K562 (cell line): Measurements from ENCODE around the gene GINS2. TPM values are rescaled to one million over a fixed set of nuclear protein-coding genes. Genes with fewer than 3 reads are reported as not detected.
A peak's percentile ranks its signal among the peaks of the same experiment; 100 is the strongest.

Experiments used
- BRCA1 ChIP-seq, 2 experiments: fragments of 450-650 bp in 1 of 2; sonication (generic) in 1 of 2; formaldehyde crosslinking in 1 of 2; IDR thresholded peaks; 2 replicates each; pipeline versions ENCODE4 v1.5.0 to v1.6.1; 2017 to 2020; ENCODE audit warnings: mild to moderate bottlenecking in 1 of 2, missing genetic modification reagents in 1 of 2
- CBX1 ChIP-seq: sonication (generic); IDR thresholded peaks from 2 replicates; pipeline ENCODE4 v1.6.1; 2016; ENCODE audit warnings: antibody characterized with exemption, low read depth, mild to moderate bottlenecking
- CSDE1 ChIP-seq, 2 experiments: fragments of 450-650 bp; IDR thresholded peaks; 2 replicates each; pipeline ENCODE4 v1.6.1; 2016; ENCODE audit warnings: mild to moderate bottlenecking in 1 of 2
- EP400 ChIP-seq: fragments of 450-650 bp; IDR thresholded peaks from 2 replicates; pipeline ENCODE4 v1.6.1; 2017; ENCODE audit warnings: antibody characterized with exemption, mild to moderate bottlenecking, moderate library complexity
- ETV1 ChIP-seq: fragments of 450-650 bp; conservative IDR thresholded peaks from 2 replicates; pipeline ENCODE4 v1.6.1; 2016; ENCODE audit warnings: missing genetic modification characterization, control low read depth, low read depth, missing compliant biosample characterization
- HEY1 ChIP-seq: fragments of 250-450 bp; sonication (Bioruptor Pico); IDR thresholded peaks from 2 replicates; pipeline ENCODE4 v1.5.0; 2020; ENCODE audit warnings: mild to moderate bottlenecking, moderate library complexity, borderline replicate concordance
- HMG20A ChIP-seq: fragments of 450-650 bp; formaldehyde crosslinking; conservative IDR thresholded peaks from 2 replicates; pipeline ENCODE4 v1.4.0; 2020; ENCODE audit warnings: mild to moderate bottlenecking, mixed read lengths
- KDM5B ChIP-seq: fragments of 200-600 bp; sonication (generic); IDR thresholded peaks from 2 replicates; pipeline ENCODE4 v1.6.1; 2012; ENCODE audit warnings: low read depth, mild to moderate bottlenecking, moderate library complexity, low read length, control low read depth, inconsistent platforms; ENCODE audit not compliant: insufficient replicate concordance
- KLF10 ChIP-seq: fragments of 250-450 bp; sonication (Bioruptor Pico); IDR thresholded peaks from 2 replicates; pipeline ENCODE4 v1.6.1; 2021; ENCODE audit warnings: matching md5 sums
- NCOA2 ChIP-seq, 2 experiments: fragments of 450-650 bp; IDR thresholded peaks; 2 replicates each; pipeline ENCODE4 v1.6.1; 2018; ENCODE audit warnings: mild to moderate bottlenecking in 2 of 2, moderate library complexity in 1 of 2; ENCODE audit not compliant: partially characterized antibody in 2 of 2
- NFRKB ChIP-seq: fragments of 450-650 bp; IDR thresholded peaks from 2 replicates; pipeline ENCODE4 v1.6.1; 2016; ENCODE audit warnings: low read depth
- POLR2H ChIP-seq: IDR thresholded peaks from 2 replicates; pipeline ENCODE4 v1.6.1; 2016; ENCODE audit warnings: missing genetic modification characterization, low read depth, mild to moderate bottlenecking, control low read depth, missing compliant biosample characterization, moderate library complexity
- PREB ChIP-seq: sonication (generic); formaldehyde crosslinking; IDR thresholded peaks from 2 replicates; pipeline ENCODE4 v1.8.1; 2023; ENCODE audit warnings: mild to moderate bottlenecking, missing genetic modification reagents
- PRPF4 ChIP-seq: fragments of 200-400 bp; formaldehyde crosslinking; IDR thresholded peaks from one replicate; pipeline ENCODE4 v1.6.1; 2017; ENCODE audit warnings: low read length, low read depth, mild to moderate bottlenecking; ENCODE audit not compliant: insufficient read depth, poor library complexity, severe bottlenecking
- TGIF2 ChIP-seq: sonication (generic); formaldehyde crosslinking; IDR thresholded peaks from 2 replicates; pipeline ENCODE4 v1.8.1; 2022; ENCODE audit warnings: mild to moderate bottlenecking, missing genetic modification reagents, moderate library complexity
- ZNF124 ChIP-seq: sonication (generic); formaldehyde crosslinking; IDR thresholded peaks from 2 replicates; pipeline ENCODE4 v1.8.1; 2022; ENCODE audit warnings: missing genetic modification reagents
- ZNF583 ChIP-seq: fragments of 250-450 bp; sonication (Bioruptor Pico); IDR thresholded peaks from 2 replicates; pipeline ENCODE4 v1.4.0; 2020
- ZSCAN32 ChIP-seq: fragments of 450-650 bp; formaldehyde crosslinking; IDR thresholded peaks from 2 replicates; pipeline ENCODE4 v1.4.0; 2020; ENCODE audit warnings: mild to moderate bottlenecking, moderate library complexity
- polyA plus RNA-seq, 8 experiments: library from polyadenylated mRNA; depleted of rRNA in 4 of 8; stranded (reverse) in 5 of 8; unstranded in 3 of 8; fragments of >200 nt; fragmentation: Nextera tagmentation in 2 of 8; fragmentation: Illumina TruSeq in 1 of 8; extraction: Ambion mirVana in 2 of 8; extraction: Trizol in 1 of 8; gene quantifications; 2 replicates each; pipeline versions ENCODE4 v1.2.1 to v1.2.3, GENCODE V29; 2011 to 2014; ENCODE audit warnings: inconsistent platforms in 1 of 8, missing spikeins in 1 of 8
- total RNA-seq, 7 experiments: library from RNA; depleted of rRNA in 6 of 7; stranded (reverse); fragments of >200 nt in 6 of 7; fragmentation: Illumina TruSeq in 2 of 7; extraction: Trizol in 2 of 7; gene quantifications; 2 replicates each; pipeline versions ENCODE4 v1.2.1 to v1.2.3, GENCODE V29; 2011 to 2021; ENCODE audit warnings: low replicate concordance in 1 of 7
- TF ChIP-seq, protein P1 (sequence below): fragments of 250-450 bp; sonication (Bioruptor Pico); IDR thresholded peaks from 2 replicates; pipeline ENCODE4 v1.5.0; 2022; ENCODE audit warnings: mild to moderate bottlenecking
- TF ChIP-seq, protein P2 (sequence below): fragments of 250-450 bp; sonication (Bioruptor Pico); IDR thresholded peaks from 2 replicates; pipeline ENCODE4 v1.8.0; 2021; ENCODE audit warnings: moderate library complexity, mild to moderate bottlenecking, inconsistent platforms
- TF ChIP-seq, protein P3 (sequence below): fragments of 450-650 bp; formaldehyde crosslinking; IDR thresholded peaks from 2 replicates; pipeline ENCODE4 v1.4.0; 2020; ENCODE audit warnings: mild to moderate bottlenecking, moderate library complexity

Gene GINS2
- total and polyA plus RNA-seq, 9 of the 15 experiments (the other 6 are each of a cell fraction or from before 2014, with no cell fraction given), result 40.4 to 76.2 (median 44.6) TPM

DNA sequence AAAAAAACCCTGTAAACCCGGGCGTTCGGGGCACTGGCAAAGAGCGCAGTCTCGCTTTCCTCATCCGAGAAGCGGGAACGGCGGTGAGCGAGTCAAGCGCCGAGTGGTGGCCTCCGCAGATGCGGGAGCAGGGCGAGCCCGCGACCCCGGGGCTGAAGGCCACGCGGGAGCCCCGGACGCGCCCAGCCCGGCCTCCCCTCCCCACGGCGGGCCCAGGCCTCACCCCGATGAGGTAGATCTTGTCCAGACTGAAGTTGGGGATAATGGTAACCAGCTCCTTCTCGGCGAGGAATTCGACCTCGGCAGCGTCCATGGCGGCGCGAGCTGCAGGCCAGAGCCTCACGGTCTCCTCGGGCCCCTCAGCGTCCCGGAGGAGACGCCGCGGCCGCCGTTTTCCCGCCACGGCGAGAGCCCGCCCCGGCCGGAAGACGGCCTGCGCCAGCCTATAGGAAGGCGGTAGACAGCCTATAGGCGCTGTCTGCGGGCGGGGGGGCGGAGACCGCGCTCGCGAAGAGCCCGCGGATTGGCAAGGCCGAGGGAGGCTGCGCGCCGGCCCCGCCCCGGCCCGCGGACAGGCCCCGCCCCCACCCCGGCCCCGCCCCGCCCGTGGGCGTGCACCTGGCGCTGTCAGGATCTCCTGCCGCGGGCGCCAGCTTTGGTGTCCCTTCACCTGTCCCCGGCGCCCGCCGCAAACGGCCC, at the start of gene GINS2 (continued):
- TF ChIP-seq ZNF124 (CRISPR knock-in tag) (no peak), CSDE1 (IDR thresholded peaks at IDR 0.05) (no peak), BRCA1 (IDR thresholded peaks at IDR 0.05) (no peak), BRCA1 (CRISPR knock-in tag; IDR thresholded peaks at IDR 0.05) (no peak), TGIF2 (CRISPR knock-in tag) (no peak; the same call in 1 of the 2 replicates), CBX1 (no peak), KLF10 (CRISPR knock-in tag) (no peak), POLR2H (no peak), PREB (no peak), PRPF4 (no peak), ZNF583 (no peak), NCOA2 (IDR thresholded peaks at IDR 0.05; ENCODE audit: partially characterized antibody in 2 of 2) (no peak), ETV1 (tag) (no peak), HEY1 (CRISPR knock-in tag) (no peak), EP400 (peak; percentile 83), ZSCAN32 (CRISPR knock-in tag) (no peak), KDM5B (peak; percentile 93), HMG20A (no peak), NFRKB (0 out of 2 replicates have a peak, but pooled peaks have one; percentile 44)
- TF ChIP-seq, protein P1, sequence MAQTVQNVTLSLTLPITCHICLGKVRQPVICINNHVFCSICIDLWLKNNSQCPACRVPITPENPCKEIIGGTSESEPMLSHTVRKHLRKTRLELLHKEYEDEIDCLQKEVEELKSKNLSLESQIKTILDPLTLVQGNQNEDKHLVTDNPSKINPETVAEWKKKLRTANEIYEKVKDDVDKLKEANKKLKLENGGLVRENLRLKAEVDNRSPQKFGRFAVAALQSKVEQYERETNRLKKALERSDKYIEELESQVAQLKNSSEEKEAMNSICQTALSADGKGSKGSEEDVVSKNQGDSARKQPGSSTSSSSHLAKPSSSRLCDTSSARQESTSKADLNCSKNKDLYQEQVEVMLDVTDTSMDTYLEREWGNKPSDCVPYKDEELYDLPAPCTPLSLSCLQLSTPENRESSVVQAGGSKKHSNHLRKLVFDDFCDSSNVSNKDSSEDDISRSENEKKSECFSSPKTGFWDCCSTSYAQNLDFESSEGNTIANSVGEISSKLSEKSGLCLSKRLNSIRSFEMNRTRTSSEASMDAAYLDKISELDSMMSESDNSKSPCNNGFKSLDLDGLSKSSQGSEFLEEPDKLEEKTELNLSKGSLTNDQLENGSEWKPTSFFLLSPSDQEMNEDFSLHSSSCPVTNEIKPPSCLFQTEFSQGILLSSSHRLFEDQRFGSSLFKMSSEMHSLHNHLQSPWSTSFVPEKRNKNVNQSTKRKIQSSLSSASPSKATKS, result no peak
- TF ChIP-seq, protein P2, sequence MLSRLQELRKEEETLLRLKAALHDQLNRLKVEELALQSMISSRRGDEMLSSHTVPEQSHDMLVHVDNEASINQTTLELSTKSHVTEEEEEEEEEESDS (CRISPR knock-in tag), result no peak
- TF ChIP-seq, protein P3, sequence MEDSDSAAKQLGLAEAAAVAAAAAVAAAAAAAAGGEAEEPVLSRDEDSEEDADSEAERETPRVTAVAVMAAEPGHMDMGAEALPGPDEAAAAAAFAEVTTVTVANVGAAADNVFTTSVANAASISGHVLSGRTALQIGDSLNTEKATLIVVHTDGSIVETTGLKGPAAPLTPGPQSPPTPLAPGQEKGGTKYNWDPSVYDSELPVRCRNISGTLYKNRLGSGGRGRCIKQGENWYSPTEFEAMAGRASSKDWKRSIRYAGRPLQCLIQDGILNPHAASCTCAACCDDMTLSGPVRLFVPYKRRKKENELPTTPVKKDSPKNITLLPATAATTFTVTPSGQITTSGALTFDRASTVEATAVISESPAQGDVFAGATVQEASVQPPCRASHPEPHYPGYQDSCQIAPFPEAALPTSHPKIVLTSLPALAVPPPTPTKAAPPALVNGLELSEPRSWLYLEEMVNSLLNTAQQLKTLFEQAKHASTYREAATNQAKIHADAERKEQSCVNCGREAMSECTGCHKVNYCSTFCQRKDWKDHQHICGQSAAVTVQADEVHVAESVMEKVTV, result no peak
